Activated naive CD8-positive, alpha-beta T cell treated with anti-CD3 and anti-CD28 coated beads, Interleukin-2, amount 50 U/mL, for 16 hours (primary cell): ENCODE data around the gene PRKN.
A peak's percentile ranks its signal among the peaks of the same experiment; 100 is the strongest.

Experiments used
- DNase-seq: peaks from one replicate; pipeline ENCODE4 v3.0.0-alpha.2; 2020; ENCODE audit warnings: low read depth, low spot score

PRKN gene

GRCh38 chr6:161400671-161401070 lies 1326.9 kb downstream of the PRKN start:
- no peak for DNase-seq

- no peak for DNase-seq
Measured at GRCh38 chr6:161396539-161396938, 1331.0 kb downstream of the PRKN start.

- DNase-seq: no peak
Measured at GRCh38 chr6:161395716-161396231, 1331.8 kb downstream of the PRKN start.

GRCh38 chr6:161394437-161394836 lies 1333.1 kb downstream of the PRKN start:
- DNase-seq: no peak

- peak; percentile 16 for DNase-seq
Measured at GRCh38 chr6:161393839-161394364, 1333.7 kb downstream of the PRKN start.

GRCh38 chr6:161393292-161393691 lies 1334.3 kb downstream of the PRKN start:
- no peak for DNase-seq

GRCh38 chr6:161389756-161390155 lies 1337.8 kb downstream of the PRKN start:
- no peak for DNase-seq

- no peak for DNase-seq
Measured at GRCh38 chr6:161383951-161384350, 1343.6 kb downstream of the PRKN start.

- no peak for DNase-seq
Measured at GRCh38 chr6:161379834-161380582, 1347.6 kb downstream of the PRKN start.

- DNase-seq: no peak
Measured at GRCh38 chr6:161378115-161378514, 1349.5 kb downstream of the PRKN start.

GRCh38 chr6:161377116-161377515 lies 1350.5 kb downstream of the PRKN start:
- DNase-seq: no peak

GRCh38 chr6:161376367-161376766 lies 1351.2 kb downstream of the PRKN start:
- DNase-seq: no peak

- DNase-seq: no peak
Measured at GRCh38 chr6:161374971-161375873, 1352.3 kb downstream of the PRKN start.

GRCh38 chr6:161373905-161374451 lies 1353.6 kb downstream of the PRKN start:
- no peak for DNase-seq

- no peak for DNase-seq
Measured at GRCh38 chr6:161372422-161372793, 1355.2 kb downstream of the PRKN start.

- DNase-seq: peak; percentile 14
Measured at GRCh38 chr6:161370880-161371279, 1356.7 kb downstream of the PRKN start.

GRCh38 chr6:161369339-161369738 lies 1358.2 kb downstream of the PRKN start:
- DNase-seq: no peak

GRCh38 chr6:161368514-161368913 lies 1359.1 kb downstream of the PRKN start:
- DNase-seq: no peak

- DNase-seq: no peak
Measured at GRCh38 chr6:161367472-161367871, 1360.1 kb downstream of the PRKN start.

- no peak for DNase-seq
Measured at GRCh38 chr6:161366301-161366923, 1361.2 kb downstream of the PRKN start.

GRCh38 chr6:161365633-161366032 lies 1361.9 kb downstream of the PRKN start:
- DNase-seq: no peak

GRCh38 chr6:161363286-161363685 lies 1364.3 kb downstream of the PRKN start:
- no peak for DNase-seq
